Suprapubic skin (tissue), 4 donors: Measurements from ENCODE around the gene PCDHB16.
"Not testable (repeated sequence)": the region's sequence is repeated elsewhere in the genome, so short reads cannot be mapped to it uniquely, and the experiment has no call there.

Source experiments
- POLR2A ChIP-seq, 2 donors: fragments of 450-650 bp; IDR thresholded peaks; one replicate each; pipeline ENCODE4 v1.6.1; 2017; ENCODE audit warnings: antibody characterized with exemption in 2 of 2, mild to moderate bottlenecking in 2 of 2, moderate library complexity in 2 of 2
- POLR2AphosphoS5 ChIP-seq, 3 donors: sonication (generic); formaldehyde crosslinking; IDR thresholded peaks; one replicate each; pipeline ENCODE4 v1.6.1; 2017; ENCODE audit warnings: antibody characterized with exemption in 3 of 3

- not testable (repeated sequence) for TF ChIP-seq POLR2A, POLR2AphosphoS5 (IDR thresholded peaks at IDR 0.05)
Measured at GRCh38 chr5:141210281-141210680, 28.1 kb downstream of the PCDHB16 start.
